ENCODE measurements around the gene TIMM8A.

Gene TIMM8A, protein sequence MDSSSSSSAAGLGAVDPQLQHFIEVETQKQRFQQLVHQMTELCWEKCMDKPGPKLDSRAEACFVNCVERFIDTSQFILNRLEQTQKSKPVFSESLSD

DNA sequence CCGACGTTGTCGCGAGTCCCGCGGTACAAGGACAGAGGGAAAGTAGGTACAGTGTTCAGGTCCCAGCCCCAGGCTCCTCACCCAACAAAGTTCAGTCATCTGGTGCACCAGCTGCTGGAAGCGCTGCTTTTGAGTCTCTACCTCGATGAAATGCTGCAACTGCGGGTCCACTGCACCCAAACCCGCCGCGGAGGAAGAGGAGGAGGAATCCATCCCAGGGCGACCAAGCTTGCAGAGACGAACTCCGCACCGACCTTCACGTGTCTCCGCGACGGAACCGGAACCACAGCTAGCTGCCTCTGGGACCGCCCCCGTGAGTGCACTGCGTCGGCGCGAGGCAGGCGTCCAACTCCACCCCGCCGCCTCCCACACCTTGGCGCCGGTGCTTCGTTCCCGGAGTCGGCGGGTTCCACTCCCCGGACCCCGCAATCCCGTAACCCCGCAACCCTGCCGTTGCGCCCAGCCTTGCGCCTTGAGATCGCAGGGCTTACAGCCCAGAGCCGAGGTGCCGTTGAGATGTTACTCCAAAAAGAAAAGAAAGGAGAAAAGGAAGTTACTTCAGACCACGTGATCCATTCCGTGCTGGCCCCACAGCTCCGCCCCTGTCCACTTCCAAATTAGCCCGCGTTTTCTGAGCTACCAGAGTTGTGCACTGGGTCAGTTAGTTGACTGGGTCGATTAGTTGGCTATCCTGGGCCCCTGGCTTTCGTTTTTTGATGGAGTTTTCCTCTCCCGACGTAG, at the start of gene TIMM8A:
Gene TIMM8A, minus strand, starts transcription at position 291 of the 741 bp plus-strand sequence. Its CDS starts 78 bp downstream, at position 213.
- DNase-seq = peak; percentile 43 to 59 (median 50)

DNA sequence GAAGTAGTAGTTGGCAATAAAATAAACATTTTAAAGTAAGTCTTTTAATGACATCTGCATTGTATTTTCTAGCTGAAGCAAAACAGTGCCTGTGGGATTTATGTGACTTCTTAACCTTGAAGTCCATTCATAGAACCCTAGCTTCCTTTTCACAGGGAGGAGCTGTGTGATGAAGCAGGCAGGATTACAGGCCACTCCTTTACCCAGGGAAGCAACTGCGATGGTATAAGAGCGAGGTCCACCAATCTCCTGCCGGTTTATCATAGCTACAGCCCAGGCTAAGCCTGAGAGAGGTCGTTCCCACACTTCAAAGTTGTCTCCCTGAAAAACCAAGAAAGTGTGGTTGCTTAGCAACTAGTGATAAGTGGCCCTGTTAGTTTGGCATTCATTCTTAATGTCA, 49.2 kb upstream of the TIMM8A start:
- no peak for DNase-seq

DNA sequence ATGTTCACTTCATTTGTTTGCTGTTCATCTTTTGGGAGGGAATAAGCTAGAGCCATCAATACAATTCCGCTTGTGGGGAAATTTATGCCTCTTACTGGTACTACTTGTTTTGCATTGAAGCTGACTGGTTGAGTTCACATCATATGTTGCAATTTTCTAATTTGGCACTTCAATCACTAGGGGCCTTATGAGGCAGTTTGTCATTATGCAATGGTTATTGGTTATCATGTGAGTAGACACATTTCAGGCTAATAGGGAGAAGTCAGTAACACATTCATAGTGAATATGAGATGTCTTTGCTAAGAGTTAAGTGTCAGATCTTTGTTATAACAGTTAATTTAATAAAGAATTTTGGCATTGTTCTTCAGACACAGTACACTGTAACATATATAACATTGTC, 47.2 kb upstream of the TIMM8A start:
- DNase-seq = no peak

DNA sequence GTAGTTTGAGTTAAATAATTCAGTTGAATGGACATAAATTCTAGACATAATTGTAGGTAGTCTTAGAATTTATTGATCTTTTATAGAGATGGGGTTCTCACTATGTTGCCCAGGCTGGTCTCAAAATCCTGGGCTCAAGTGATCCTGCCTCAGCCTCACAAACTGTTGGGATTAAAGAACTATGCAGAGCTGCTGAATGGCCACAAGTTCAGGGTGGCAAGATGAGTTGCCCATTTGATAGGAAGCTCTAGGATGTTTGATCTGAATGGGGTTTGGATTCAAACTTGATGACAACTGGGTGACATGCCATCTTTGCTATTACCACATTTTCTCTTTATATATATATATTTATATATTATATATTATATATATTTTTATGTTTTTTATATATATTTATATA, 45.8 kb upstream of the TIMM8A start:
- no peak for DNase-seq

DNA sequence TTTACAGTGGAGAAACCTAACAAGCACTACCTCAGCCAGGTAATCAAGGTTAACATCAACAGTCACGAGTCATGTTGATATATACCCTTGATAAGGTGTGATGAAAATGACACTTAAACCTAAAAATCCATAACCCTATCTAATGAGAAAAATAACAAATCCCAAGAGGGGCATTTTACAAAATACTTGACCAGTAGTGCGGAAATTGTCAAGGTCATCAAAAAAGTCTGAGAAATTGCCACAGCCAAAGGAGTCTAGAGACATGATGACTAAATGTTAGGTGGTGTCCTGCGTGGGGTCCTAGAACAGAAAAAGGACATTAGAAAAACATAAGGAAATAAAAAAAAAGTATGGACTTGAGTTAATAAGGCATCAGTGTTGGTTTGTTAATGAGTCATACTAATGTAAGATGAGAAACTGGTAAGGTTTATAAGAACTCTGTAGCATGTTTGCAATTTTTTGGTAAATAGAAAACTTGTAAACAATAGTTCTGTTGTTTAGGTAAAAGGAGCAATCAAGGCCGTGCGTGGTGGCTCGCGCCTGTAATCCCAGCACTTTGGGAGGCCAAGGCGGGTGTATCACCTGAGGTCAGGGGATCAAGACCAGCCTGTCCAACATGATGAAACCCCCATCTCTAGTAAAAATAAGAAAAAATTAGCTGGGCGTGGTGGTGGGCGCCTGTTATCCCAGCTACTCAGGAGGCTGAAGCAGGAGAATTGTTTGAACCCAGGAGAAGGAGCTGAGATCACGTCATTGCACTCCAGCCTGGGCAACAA, 45.2 kb upstream of the TIMM8A start:
- no peak for DNase-seq

DNA sequence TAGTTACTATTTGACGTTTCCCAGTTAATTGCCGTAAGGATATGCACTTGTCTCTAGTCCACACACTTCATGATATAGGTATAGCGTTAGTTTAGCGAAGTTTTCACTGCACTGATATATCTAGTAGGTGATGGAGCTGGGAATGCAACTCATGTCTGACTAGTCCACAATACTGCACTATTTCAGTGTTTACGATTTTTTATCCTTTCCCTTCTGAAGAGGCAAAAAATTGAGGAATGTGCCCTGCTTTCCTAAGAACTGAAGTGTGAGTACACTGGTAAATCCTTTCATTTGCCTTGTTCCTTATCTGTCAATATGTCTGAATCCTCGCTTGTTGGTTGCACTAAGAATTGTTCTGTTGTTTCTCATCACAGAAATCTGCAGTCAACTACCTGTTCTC, 43.3 kb upstream of the TIMM8A start:
- DNase-seq = no peak

DNA sequence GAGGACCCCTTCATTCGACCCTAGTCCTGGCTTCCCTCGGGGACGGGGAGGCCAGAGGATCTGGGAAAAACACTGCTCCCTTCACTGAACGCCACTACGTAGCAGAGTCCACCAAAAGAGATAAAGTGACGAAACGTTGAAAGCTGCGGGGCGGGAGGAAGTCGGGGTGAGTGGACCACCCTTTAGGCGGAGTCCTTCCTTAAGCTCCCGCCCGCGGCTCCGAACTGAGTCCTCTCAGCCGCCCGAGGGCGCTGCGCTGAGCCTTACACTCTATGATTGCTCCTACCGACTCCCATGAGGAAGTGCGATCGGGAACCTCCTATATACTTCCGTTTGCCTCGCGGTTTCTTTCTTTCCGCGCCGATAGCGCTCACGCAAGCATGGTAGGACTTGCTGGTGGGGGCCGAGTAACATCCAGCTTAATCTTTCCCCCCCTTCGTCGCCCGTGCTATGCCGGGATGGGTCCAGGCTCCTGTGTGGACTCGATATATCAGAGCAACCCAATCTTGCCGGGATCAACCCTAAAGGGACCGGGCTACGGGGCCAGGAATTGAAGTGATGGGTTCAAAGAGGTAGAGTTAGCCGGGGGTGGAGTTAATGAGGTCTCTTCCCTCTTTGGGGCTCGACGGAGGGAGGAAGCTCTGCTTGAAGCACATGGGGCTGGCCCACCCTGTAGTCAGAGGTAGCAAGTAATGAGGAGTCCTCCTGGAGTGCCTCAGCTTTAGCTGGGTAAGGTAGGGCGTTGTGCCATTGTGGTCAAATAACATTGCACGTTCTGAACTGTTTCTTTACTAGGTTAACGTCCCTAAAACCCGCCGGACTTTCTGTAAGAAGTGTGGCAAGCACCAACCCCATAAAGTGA, 42.4 kb upstream of the TIMM8A start, which contains the start of gene RPL36A:
Gene RPL36A, plus strand, starts transcription at position 348 of the 862 bp plus-strand sequence. Its CDS starts 33 bp downstream, at position 381.
- peak; percentile 44 to 63 (median 50) for DNase-seq

DNA sequence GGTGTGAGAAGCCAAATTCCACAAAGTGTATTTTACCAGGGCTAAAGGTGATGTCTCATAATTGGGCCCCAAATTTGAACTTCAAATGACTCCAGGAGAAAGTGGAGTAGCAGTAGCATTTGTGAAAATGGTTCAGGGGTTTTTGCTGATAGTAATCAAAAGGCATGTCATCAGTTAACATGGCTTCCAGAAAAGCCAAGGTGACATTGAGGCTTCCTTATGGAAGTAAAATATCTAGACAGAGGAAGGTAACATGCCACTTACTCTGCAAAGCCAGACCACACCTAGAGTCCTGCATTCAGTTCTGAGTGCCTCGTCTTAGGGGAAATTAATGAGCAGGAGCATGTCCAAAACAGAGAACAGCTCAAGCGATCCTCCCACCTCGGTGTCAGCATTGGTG, 40.1 kb upstream of the TIMM8A start:
- no peak for DNase-seq

DNA sequence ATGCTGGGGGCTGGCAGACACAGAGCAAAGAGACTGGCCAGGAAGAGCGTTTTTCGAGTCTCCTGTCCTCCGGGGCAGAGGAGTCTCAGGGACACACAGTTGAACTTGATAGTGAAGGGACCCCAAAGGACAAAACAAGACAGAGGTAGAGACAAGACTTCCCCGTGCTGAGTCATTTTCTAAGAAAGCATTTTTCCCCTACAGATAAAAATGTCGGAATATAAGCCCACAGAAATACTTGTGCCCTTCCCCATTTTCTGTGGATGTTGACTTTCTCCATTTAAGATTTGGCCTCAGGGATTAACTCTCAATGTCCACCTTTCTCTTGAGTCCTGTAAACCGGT, 38.0 kb upstream of the TIMM8A start:
- no peak for DNase-seq

DNA sequence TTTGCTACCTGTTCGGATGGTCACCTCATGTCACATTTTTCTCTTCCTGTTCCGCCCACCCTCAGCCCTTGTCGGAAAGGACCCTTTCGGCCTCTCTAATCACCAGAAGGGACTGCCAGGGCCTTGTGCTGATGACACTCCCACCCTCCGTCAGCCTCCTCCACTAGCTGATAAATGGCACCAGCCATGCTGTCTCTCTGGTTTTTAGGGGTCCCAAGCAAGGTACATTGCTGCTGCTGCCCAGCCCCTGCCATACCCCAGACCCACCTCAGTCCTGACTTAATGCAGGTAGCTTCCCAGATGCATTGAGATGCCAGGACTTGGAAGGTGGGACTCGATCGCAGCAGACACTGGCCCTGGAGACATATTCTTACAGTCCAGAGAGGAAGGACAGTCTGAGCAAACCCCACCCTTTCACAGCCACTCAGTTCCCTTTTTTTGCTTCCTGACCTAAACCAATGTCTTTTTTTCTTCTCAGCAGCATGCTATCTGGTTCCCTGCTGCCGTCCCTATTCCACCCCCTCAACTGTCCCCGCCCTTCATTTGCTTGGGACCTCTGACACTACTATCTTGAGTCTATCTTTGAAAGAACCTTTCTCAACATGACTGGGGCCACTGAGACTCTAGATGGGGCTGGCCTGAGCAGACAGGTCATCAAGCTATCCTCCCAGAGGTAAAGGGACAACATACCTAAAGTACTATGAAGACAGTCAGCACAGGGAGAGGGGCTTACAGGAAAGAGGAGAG, 37.4 kb upstream of the TIMM8A start, which contains the start of gene BTK:
Gene BTK, minus strand, starts transcription at position 397 of the 747 bp plus-strand sequence. CDS start 10,907 bp downstream, outside the sequence.
- no peak for DNase-seq

DNA sequence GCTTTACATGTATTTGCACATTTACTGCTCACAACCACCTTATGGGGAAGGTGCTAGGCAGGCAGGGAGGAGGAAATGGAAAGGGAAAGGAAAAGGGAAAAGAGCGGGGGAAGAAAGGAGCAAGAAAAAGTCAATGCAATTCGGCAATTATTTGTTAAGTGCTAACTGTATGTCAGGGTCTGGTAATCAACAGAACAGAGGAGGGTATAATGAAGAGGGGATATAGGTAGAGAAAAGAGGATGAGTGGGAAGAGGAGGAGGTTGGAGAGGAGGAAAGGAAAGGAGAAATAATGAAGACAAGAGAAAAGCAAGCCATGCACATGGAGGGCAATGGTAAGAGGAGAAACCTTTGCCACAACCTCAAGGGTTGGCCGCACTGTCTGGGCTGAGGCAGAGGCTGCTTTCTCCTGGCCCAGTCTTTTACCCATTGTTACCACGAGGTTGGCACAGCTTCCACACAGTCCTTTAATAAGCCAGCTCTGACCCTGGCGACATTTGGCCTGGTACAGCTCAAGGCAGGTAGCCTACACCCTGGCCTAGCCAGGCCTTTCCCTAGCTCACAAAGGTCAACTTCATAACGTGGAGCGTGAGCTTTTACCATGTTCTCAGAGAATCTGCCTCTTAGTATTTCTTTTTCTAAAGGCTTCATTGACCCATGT, 36.6 kb upstream of the TIMM8A start:
- DNase-seq = no peak

DNA sequence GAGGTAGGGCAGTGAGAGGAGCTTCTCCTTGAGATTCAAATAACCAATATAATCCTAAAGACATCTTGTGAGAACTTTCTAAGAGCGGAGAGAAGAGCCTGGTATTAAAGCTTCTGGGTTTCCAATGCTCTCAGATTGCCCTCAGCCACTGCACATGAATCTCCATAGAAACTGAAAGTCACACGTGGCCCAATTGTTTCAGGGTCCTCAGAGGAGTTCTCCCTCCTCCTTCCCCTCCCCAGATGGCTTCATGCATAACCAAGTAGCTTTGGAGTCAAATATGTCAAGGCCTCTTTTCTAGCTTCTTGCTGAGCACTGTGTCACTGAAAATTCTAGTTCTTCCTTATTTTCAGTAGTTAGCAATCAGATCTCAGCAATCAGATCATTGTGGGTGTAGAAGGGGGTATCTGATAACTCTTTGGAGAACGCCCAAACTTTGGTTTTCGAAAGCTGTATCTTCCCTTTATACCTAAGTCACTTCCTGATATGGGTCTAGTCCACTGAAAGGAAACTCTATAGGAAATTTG, 35.2 kb upstream of the TIMM8A start:
- no peak for DNase-seq

DNA sequence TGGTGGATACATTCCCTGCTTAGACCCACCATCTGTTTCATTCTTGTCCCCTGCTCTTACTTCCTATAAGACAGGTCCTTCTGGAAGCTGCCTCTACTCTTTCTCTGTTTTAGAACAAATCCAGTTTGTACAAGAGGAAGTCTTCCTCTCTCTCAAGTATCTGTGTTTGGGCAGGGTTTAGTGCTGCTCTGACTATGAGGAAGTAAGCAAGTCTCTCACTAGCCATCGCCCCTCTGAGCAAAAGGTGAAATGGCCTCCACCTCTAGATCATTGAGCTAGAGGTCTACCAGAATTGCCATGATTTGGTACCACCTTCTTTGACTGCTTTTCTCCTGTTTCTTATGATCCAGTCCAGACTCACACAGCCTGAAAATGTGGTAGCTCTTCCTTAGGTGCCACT, 29.0 kb upstream of the TIMM8A start:
- no peak for DNase-seq

DNA sequence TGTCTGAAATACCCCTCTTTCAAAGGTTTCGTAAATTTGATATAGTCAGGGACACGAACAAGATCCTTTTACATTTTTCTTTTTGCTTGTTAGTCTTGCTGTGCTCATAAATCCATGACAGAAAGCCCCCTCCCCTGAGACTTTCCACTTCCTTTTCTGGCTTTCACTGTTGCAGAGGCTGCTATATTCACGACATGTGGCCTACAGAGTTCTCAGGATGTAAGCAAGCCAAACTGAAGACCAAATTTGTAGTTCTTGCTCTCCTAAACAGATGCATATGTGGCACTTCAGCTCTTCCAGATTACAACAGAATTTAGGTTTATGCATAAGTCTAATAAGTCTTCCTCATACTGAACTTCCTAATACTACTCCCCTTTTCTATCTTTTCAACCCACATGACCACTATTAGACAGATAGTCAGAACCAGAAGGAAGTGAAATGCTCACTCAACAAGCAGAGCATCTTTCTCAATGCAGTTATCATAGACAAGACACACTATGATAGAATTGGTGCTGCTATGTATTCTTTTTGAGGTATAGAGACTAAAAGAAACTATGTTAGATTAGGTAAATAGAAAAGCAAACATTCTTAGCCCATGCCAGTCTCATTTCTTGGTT, 22.5 kb upstream of the TIMM8A start:
- no peak for DNase-seq

DNA sequence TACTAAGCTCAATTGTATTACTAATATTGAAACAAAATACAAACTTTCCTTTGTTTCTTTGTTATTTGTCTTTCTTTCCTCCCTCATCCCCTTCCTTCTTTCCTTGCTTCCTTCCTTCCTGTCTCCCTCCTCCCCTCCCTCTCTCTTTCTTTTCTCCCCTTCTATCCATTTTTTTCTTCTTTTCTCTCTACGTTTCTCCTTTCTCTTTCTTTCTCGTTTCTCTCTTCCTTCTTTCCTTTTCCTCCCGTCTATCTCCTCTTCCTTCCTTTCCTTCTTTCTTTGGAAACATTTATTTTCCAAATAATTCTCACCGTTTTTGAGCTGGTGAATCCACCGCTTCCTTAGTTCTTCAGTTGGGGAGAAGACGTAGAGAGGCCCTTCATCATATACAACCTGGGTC, 21.1 kb upstream of the TIMM8A start:
- DNase-seq = no peak

DNA sequence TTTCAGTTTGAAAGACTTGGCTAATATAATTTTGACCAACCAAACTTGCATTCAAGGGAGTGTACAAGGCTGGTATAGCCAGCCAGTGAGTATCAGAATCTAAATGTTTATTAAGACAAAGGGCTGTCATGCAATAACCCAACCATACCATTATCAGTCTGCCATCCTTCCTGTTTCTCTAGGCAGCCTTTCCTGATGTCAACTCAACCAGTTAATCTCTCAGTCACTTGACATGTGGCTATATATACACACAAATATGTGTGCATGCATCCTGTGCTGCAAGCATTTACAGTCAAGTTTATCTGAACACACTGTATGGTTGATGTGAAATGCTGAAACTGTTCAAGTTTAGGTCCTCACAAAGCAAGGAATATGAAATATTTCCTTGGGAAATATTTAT, 20.3 kb upstream of the TIMM8A start:
- DNase-seq = no peak

DNA sequence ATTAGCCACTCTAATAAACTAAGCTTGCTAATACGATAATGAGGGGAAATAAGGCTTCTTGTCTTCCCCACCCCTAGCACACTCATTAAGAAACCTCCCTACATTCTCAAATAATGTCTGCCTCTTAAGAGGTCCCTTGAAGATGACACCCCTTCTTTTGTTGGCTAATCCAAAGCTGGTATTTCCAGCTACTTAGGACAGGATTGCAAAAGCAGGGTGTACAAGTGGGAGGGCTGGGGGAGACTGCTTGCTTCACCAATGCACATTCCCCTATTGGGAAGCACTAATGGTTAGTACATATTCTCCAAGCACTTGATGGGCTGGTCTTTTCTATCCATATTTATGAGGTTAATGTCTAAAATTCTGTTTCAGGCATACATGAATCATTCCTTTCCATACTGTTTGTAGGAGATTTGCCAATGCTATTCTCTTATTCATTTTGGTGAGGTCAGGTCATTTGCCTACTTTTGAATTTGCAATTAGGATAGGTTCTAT, 16.8 kb upstream of the TIMM8A start:
- DNase-seq = no peak

DNA sequence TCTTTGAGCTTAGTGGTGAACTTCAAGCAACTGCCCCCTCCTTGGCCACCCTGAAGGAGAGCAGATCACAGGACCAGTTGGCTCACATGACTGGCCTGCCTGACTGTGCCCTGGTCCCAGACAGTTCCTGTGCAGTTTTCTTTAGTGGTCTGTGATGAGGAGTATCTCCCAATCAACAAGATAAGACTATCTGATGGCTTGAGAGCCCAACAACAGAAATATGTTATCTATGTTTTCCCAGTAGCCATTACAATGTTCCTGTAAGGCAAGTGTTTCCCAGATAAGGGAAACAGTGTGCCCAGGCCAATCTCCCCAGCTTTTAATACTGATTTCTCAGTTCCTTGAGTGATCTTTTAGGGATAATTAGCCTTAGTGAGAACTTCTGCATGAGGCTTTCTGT, 14.2 kb upstream of the TIMM8A start:
- no peak for DNase-seq

DNA sequence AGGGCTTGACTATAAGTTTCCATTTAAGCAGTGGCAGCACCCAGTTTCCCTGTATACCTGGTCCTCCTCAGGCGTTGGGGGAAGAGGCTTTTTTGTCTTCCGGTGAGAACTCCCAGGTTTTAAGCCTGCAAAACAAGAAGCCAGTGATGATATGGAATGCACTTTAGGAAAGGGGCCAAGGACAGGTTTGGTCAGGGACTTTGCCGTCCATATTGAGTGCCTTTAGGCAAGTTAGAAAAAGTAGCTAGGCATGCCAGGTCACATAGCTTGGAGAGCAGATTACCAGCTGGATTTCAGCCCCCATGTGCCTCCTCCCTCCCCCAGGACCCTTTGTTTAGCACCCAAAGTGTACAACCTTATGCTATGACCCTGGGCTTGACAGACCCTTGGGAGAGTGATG, 13.6 kb upstream of the TIMM8A start:
- DNase-seq = no peak

DNA sequence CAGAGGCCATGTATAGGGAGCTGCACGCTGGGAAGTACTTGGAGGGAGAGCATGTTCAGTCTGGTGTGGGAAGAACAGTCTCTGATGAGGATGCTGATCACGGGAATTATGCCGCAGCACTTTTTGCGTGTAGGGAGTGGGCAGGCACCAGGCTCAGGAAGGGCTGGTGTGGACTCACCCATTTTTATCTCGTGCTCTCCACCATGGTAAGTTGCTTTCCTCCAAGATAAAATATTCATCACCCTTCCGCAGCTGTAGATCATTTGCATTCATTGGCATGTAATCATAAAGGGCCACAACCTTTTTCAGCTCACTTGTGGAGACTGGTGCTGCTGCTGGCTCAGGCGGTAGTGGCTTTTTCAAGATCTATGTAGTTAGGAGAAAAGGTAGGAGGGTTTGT, 11.8 kb upstream of the TIMM8A start:
- no peak for DNase-seq

DNA sequence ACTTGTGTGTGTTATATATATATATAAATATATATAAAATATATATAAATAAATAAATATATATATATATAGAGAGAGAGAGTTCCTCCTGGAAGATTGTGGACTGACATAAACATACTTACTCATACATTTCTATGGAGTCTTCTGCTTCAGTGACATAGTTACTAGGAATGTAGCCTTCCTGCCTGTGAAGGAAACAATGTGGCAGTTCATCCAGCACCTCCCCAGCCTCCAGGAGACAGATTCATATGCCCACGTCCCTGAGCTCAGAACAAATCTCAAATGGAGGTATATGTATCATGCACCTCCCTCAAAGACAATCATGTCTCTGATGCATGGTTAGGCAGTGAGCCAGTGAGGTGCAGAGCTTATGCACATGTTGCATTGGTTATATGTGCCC, 11.4 kb upstream of the TIMM8A start:
- no peak for DNase-seq

Data from activated CD4-positive, CD25-positive, alpha-beta regulatory T cell (primary cell).